NCI-H345 treated with DMSO at 0.1 percent for 48 hours (cell line): Measurements from ENCODE around the gene ADAP1.

Experiments used
- DNase-seq: peaks from one replicate; lab custom pipeline; 2025; ENCODE audit not compliant: unreplicated experiment; lab: John Stamatoyannopoulos, UW

The ADAP1 gene

DNA sequence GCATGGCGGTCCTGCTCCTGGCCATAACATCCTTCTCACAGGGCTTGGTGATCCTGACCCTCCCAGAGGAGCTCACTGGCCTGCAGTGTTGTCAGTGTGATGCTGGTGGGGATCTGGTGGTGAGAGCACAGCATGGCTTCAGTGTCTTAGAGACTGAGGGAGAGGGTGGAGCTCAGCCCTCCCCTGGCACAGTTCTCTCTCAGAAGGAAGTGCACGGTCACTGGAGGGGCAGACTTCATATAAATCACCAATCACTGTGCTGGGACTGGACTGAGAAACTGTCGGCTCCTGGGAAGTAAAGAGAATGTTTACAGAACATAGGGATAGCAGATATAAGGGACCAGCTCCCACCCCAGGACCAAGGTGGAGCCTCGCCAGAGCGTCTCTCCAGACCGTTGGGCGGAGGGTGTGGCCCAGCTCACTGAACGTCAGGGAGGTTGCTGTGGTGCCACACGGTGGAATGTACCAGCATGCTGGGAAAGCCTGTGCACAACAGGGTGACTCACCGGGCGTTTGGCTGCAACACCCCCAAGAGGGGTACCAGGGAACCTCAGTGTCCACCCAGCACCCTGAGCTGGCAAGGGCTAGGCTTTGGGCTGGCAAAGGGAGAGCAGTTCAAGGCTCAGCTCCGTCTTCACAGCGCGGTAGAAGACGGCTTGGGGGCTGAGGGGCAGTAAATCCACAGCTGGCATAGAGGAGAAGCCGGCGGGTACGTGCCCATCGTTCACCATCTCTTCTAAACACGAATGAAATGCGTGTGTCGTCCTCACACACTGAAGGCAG lies 86.9 kb downstream of the ADAP1 start:
- no peak for DNase-seq

DNA sequence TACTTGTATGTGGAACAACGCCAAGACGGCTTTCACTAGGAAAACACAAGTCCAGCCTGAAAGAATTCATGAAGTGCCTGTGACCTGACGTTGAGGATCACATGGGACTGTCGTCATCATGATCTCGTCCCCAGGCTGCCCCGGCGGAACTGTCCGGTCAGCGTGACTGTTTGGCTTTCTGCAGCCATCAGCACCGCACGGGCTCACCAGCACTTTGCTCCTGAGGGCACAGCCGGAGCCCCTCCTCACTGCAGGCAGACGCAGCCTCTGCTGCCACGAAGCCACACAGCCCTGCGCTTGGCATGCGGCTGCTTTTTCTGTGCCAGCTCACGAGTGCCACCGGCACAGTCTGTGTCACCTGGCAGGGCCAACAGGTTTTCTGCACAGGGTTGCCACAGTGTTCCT lies 87.5 kb downstream of the ADAP1 start:
- DNase-seq: no peak

DNA sequence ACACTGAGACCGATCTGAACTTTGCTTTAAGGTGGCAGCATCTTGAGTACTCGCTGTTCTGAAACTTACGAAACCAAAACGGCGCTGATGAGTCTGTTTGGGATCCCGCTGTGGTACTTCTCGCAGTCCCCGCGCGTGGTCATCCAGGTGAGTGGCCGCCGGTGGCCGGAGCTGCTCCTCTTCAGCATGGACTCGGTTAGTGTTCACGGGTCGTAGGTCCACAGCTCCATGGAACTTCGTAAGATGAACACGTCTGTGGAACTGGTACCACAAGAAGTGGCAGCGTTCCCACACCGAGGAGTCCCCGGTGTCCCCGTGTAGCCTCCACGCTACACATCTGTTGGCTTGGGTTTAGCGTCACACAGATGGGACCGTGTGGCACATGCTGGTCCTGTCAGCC lies 88.6 kb downstream of the ADAP1 start:
- DNase-seq: no peak

DNA sequence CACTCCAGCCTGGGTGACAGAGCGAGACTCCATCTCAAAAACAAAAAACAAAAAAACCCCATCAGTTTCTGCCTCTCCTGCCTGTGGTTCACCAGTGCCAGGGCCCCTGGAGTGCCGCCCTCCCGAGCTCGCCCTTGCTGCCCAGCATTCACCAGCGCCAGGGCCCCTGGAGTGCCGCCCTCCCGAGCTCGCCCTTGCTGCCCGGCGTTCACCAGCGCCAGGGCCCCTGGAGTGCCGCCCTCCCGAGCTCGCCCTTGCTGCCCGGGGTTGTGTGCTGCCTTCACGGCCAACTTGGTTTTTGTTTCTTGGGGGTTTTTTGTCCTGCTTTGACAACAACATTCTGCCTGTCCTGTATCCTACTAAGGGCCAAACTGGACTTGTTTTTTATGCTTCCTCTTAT lies 91.4 kb downstream of the ADAP1 start:
- DNase-seq: no peak

DNA sequence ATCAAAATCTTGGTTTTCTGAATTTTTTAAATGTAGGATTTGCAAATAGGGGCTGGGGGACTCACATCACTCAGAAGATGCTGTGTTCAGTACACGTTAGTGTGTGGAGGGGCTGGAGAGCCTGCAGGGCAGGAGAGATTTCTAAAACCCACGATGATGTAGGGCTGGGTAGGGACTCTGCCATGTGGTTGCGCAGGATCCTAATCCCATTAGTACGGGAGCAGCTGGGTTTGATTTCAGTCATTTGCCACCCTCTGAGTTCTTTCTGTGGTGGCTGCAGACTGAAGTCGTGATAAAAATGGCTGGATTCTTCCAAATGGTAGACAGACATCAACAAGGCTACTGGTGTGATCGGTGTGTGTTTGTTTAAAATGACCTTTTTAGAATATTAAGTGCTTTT lies 92.3 kb downstream of the ADAP1 start:
- no peak for DNase-seq

DNA sequence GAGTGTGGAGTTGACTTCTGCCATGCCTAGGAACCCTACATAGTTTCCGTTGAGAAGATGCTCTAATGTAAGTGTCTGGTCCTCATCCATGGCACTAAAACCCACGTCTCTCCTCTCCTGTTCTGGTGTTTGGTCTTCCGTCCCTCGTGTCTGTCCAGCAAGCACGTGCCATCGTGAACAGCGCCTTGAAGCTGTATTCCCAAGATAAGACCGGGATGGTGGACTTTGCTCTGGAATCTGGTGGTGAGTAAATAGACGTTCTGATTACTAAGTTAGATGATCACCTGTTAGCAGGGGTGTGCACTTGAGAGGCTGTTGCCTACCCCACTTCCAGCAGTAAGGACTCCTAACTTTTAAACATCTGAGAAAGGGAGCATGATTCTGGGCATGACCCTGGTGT lies 93.3 kb downstream of the ADAP1 start:
- DNase-seq: no peak

DNA sequence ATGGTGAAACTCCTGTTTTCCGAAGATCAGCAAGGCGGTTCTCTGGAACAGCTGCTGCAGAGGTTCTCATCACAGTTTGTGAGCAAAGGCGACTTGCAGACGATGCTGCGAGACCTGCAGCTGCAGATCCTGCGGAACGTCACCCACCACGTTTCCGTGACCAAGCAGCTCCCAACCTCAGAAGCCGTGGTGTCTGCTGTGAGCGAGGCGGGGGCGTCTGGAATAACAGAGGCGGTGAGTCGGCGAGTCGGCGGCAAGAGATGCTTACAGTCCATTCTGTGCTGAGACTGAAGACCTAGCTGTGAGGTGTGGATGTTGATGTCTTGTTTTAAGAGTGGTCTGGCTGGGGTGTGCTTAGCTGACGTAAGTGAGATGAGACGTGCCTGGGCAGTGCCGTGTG lies 94.3 kb downstream of the ADAP1 start:
- DNase-seq: no peak

DNA sequence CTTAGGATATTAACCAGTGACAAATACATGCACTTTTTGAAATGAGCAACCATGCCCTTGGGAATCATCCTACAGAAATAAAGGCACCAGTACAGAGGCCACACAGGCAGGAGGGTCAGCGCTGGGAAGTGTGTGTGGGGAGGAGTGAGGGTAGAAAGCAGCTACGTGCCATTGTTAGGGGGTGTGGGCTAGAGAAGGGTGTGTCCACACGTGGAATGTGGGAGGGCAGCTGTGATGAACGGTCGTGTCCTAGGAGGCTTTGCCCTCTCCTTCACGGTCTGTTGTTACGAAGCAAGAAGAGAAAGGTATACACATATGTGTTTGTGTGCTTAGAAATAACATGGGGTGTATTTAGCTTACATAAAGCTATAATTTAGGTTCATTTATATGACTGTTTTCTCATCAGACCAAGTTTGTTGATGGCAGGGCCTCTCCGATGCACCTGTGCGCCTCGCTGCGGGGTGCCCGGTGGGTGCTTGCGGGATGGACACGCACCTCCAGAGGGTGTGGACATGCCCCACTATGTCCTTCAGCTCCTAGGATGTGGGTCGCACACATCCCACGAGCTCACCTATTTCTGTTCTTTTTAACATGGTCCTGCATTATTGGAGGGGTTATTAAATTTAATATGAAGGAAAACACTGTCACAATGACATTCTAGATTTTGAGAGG lies 95.0 kb downstream of the ADAP1 start:
- DNase-seq: no peak

DNA sequence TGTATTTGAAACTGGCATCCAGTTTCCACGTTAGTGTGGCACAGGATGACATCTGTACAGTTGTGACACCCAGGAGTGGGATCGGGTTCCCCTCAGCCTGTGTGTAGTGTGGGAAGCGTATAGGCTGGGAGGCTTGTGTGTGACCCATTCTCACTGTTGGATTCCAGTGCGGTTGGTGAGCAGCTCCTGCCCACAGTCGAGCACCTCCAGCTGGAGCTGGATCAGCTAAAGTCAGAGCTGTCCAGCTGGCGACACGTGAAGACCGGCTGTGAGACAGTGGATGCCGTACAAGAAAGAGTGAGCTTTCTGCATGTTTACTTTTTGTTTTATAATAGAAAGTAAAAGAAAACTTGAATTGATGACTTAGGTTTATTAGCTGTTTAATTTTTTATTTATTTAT lies 96.8 kb downstream of the ADAP1 start:
- DNase-seq: no peak

DNA sequence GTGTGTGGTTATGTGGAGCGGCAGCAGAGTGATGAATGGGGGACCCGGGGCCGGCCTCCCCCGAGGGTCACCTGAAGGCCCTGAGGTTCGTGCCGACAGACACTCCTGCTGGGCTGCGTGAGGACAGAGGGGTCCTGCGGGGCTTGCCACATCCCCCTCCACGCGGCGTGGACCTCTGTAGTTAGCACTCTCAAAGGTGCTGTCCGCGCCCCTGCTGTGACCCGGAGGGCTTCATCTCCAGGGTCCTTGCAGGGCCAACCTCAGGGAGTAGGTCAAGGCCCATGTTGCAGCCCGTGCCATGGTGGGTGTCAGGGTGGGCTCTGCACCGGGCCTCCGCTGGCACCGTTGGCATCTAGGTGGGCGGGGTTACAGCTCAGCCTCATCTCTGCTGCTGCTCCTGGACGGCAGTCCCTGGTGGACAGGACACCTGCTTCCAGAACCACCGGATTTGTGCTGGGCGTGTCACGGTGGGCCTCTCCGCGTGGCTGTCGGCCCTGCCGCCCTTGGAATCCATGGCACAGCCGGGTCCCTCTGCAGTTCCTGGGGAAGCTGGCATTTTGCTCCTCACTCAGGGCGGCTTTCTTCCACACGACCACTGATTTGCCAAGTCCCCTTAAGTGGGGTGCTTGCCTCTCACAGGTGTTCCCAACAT lies 97.9 kb downstream of the ADAP1 start:
- DNase-seq: no peak

DNA sequence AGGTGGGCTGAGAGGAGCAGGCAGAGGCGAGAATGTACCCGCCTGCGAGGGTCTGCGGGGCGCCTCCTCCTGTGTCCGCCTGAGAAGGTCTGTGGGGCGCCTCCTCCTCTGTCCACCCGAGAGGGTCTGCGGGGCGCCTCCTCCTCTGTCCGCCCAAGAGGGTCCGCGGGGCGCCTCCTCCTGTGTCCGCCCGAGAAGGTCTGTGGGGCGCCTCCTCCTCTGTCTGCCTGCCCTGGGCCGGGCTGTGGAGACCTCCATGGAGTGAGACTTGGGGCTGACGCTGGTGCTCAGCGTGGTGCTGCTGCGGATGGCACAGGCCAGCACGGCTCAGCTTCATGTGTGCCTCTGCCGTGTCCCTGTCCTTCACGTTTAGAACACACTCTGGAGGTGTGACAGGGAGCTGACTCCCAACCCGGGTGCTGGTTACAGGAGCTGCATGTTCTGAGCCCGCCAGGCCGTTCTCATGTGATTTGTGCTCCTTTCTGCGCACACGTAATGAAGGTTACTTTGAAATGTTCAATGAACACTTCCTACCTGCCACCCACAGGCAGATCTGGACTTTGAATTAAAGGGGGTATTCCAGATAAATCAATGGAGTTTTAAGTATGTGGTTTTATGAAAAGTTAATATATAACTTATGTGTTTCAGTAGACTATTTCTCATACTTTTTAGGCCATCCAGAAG lies 98.7 kb downstream of the ADAP1 start:
- DNase-seq: no peak

DNA sequence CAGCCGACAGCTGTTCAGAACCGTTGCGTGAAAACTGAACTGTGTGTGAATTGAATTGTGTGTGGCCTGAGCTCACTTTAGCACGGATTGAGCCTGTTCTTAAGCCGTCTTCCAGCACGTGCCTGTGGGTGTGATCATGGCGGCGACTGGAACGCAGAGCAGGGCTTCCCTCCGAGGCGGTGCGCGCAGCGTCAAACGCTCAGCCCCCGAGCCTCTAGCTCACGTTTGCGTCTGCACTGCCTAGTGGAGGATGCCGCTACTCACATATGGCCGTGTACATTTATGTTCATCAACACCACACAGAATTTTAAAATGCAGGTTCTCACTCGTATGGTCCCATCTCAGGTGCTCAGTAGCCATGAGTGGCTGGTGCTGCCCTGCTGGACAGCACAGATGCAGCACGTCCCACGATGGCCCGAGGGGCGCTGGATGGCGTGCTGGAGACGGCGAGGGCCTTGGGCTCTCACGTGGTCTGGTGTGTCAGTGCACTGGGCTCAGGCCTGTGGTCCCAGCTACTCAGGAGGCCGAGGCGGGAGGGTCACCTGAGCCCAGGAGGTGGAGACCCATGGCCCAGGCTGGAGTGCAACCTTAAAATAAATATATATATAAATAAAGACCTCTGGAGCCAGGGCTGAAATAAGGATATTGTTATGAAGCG lies 100.2 kb downstream of the ADAP1 start:
- DNase-seq: no peak

DNA sequence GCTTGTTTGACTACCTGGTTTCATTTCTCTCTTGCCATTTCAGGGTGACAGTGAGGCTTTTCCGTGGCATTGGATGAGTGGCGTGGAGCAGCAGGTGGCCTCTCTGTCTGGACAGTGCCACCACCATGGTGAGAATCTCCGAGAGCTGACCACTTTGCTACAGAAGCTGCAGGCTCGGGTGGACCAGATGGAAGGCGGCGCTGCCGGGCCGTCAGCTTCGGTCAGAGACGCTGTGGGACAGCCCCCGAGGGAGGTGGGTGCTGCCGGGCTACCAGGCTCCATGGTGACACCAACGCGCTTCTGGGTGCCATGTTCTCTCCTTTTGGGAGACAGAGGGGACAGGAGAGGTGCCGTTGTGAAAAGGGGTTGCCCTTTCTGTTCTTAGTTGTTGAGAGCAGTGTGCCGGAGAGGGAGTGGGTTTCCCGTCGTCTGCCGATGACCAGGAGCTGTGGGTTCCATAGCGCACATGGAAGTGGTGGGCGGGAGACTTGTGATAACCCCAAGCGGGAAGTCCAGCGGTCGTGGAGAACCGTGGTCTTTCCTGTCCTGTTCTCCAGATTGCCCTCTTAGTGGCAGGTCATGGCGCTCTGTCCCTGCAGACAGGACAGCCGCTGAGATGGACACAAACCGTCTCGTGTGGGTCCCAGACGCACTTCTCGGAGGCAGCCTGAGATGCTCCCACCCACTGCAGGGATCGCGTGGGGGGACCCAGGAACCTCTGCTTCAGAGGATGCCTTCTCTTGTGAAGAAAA lies 100.9 kb downstream of the ADAP1 start:
- no peak for DNase-seq

DNA sequence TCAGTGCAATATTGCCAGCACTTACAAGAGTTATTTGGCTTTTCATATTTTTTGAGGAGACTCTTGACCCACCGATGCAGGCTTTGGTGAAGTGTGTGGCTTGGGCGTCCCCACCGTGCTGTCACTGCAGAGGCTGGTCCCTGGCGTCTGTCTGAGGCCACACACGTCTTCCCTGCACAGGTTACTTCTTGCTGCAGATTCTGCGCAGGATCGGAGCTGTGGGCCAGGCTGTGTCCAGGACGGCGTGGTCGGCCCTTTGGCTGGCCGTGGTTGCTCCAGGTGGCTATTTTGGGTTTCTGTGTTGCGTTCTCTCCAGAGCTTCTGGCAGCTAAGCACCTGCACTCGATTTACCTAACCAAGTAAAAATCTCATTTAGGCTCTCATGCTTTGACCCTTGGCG lies 103.3 kb downstream of the ADAP1 start:
- no peak for DNase-seq

DNA sequence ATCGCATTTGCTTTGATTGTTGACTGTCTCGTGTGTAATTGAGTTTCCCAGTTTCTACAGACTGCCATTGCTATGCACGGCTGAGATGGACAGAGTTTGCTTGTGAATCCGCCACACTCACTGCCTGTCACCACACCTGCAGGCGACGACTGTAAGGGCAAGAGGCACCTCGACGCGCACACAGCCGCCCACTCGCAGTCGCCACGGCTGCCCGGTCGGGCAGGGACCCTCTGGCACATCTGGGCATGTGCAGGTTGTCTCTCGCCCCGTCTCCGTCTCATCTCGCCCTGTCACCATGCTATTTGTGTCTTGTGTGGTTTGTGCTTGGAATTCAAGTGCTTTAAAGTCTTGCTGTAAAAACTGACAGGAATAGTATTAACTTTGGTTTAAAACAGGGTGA lies 104.7 kb downstream of the ADAP1 start:
- DNase-seq: no peak

DNA sequence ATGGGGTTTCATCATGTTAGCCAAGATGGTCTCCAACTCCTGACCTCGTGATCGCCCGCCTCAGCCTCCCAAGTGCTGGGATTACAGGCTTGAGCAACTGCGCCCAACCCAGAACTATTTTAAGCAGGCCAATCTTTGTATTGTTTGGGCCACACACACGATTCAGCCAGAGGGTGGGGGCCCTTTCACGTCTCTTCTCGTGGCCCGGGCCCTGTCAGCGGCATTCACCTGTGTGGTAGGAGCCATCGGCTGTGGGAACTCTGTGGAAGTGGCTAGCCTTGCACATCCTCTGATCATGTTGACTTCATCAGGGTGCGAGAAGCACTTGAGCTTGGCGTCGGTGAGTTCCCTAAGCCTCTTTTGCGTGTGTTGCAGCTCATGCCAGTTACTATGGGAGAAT lies 105.3 kb downstream of the ADAP1 start:
- no peak for DNase-seq
